ENCODE results near the gene TBC1D32.
"Not testable (repeated sequence)": the region's sequence is repeated elsewhere in the genome, so short reads cannot be mapped to it uniquely, and the experiment has no call there.

Gene TBC1D32

DNA sequence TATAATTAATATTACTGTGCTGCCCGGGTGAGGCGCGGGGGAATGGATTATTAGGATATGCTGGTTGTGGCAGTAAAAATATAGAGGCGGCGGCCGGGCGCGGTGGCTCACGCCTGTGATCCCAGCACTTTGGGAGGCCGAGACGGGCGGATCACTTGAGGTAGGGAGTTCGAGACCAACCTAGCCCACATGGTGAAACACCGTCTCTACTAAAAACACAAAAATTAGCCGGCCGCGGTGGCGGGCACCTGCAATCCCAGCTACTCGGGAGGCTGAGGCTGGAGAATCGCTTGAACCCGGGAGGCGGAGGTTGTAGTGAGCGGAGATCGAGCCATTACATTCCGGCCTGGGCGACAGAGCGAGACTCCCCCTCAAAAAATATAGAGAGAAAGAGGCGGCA, 586 bp downstream of the TBC1D32 start:
- DNase-seq (ENCODE audit: extremely low read depth in 1 of 2, low read depth in 1 of 2), result not testable (repeated sequence)

DNA sequence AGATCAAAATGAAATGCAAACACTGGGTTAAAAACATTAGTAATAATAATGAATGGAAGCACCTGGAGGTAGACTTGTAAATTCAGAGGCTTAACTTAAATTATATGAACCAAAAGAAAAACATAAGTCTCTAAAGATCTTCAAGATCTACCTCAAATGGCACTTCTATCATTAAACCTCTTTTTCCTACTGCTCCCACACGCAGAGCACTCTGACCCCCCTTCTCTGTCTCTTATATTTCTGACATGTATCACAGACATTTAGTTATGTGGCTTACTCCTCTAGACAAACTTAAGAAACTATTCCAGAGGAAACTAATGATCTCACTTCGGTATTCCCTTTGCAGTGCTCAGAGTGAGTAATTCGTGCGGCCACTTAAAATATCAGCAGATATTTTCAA, 1.1 kb downstream of the TBC1D32 start:
- no peak for DNase-seq (ENCODE audit: extremely low read depth in 1 of 2, low read depth in 1 of 2)

DNA sequence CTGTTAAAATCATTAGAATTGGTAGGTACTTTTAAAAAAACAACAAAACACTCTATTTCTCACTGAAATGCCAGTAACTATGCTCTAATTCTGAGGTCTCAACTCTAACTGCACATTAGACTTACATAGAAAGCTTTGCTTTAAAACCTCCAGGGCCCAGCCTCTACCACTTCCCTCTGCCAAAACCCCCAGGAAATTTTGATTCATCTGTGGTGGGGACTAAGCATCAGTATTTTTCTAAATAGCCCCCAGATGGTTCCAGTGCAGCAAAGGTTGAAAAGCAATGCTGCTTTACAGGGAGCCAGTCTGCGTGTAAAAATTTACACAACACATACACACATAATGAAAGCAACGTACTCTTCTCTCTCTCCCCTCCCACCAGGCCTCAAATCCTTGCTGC, 3.8 kb downstream of the TBC1D32 start:
- no peak for DNase-seq (ENCODE audit: extremely low read depth in 1 of 2, low read depth in 1 of 2)

DNA sequence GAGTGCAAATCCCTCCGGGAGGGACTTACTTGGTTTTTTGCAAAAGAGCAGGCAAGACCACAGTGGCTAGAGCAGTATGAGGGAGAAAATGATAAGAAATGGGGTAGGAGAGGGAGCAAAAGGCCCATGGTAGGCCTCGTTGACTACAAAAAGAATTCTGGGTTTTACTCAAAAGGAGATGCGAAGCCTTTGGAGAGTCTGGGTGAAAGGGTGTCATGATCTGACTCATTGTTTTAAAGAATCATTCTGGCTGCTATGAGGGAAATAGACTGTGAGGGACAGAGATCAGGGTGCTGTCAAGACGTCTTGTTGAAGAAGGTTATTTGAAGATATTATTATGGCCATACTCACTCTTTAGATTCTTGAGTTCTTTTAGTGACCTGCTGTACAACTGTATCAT, 13.0 kb downstream of the TBC1D32 start:
- DNase-seq (ENCODE audit: extremely low read depth in 1 of 2, low read depth in 1 of 2), result no peak

DNA sequence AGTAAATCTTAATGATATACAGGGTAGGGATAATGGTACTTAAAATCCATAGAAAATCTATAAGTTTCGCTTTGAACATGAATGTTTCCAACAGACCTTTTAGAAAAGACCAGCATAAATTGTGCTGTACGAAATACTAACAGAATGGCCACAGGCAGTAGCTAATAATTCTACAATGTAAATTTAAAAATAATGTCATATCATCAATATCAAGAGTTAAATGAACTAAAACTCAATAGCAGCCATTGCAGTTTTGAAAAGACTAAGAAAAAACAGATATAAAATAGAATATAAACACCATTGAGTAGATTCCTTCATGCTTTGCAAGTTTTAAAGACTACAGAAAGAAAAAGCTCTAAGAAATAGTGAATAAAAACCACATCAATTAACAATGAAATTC, 14.7 kb downstream of the TBC1D32 start:
- DNase-seq (ENCODE audit: extremely low read depth in 1 of 2, low read depth in 1 of 2), result no peak

DNA sequence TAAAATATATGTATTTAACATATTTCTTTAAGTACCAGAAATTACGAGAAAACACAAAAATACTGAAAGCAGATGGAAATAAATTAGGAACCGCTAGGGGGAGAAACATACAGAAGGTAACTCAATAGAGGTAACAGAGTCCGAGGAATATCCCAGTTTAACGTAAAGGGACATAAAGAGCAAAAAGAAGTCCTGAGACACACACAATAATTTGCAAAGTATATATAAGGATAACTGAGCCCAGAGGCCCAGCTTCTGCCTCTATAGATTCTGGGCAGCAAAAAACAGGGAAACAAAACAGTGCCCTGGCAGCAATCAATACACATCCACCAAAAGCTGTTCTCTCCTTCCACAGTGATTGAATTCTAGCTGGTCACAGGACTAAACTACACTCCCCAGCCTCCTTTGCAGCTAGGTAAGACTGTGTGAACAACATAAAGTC, 15.1 kb downstream of the TBC1D32 start:
- DNase-seq (ENCODE audit: extremely low read depth in 1 of 2, low read depth in 1 of 2), result no peak

DNA sequence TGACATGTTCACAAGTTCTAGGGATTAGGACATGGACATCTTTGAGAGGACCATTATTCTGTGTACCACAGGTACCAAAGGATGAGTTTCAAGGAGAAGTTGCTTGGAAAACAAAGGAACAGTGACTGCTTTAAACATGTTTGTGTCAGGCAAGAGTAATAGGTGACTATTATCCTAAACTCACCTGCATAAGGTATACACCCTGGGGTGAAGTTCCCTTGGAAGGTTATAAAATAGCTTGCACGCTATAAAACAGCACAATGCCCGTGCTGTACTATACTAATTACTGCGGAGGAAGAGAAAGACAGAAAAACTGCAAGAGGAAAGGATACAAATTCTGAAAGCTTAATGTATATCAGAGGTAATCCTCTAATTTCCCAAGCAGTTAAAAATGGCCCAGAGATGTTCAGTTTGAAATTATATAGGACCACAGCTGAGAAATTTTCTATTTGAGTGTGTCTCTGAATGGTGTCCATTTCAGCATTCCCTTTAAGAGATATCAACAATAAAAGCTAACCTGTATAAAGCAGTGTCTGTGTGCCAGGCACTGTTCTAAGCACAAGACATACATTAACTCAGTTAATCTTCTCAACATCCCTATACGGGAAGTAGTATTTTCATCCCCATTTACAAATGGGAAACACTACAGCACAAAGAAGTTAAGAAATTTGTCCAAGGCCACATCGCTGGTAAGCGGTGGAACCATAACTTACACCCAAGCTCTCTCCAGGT, 19.7 kb downstream of the TBC1D32 start:
- DNase-seq (ENCODE audit: extremely low read depth in 1 of 2, low read depth in 1 of 2), result no peak

DNA sequence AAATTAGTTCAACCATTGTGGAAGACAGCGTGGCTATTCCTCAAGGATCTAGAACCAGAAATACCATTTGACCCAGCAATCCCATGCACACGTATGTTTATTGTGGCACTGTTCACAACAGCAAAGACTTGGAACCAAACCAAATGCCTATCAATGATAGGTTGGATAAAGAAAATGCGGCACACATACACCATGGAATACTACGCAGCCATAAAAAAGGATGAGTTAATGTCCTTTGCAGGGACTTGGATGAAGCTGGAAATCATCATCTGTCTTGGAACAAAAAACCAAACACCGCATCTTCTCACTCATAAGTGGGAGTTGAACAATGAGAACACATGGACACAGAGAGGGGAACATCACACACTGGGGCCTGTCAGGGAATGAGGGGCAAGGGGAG, 22.5 kb downstream of the TBC1D32 start:
- not testable (repeated sequence) for DNase-seq (ENCODE audit: extremely low read depth in 1 of 2, low read depth in 1 of 2)

DNA sequence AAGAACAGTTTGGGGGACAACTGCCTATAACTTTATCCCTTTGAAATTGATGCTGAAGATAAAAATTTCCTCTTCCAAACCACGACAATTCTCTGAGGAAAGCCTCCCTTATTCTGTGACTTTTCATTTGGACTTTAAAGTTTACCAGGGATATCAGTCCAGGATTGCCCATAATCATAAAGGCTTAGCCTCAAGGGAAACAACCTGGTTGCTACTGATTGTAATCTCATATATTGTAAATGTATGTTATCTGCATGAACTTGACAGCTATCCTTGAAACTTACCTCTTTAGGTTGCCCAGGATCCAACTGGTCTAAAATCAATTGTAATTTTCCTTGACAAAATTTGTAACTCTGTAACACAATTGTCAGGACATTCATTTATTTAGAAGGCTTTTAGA, 23.8 kb downstream of the TBC1D32 start:
- DNase-seq (ENCODE audit: extremely low read depth in 1 of 2, low read depth in 1 of 2), result no peak

DNA sequence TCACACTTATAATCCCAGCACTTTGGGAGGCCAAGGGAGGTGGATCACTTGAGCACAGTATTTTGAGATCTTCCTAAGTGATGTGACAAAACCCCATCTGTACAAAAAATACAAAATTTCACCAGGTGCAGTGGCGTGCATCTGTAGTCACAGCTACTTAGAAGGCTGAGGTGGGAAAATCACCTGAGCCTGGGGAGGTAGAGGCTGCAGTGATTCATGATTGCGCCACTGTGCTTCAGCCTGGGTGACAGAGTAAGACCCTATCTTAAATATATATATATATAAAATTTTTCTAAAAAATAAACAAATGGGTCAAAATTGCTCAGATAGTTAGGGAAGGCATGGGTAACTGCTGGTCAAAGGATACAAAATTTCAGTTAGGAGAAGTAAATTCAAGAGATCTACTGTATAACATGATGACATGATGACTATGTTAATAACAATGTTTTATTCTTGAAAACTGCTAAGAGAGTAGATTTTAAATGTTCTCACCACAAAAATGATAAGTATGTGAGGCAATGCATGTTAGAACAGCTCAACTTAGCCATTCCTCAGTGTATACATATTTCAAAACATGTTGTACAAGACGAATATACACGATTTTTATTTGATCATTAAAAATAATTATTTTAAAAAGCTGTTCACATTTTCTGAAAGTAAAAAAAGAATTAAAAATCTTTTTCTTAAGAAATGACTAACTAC, 24.4 kb downstream of the TBC1D32 start:
- DNase-seq (ENCODE audit: extremely low read depth in 1 of 2, low read depth in 1 of 2), result no peak

DNA sequence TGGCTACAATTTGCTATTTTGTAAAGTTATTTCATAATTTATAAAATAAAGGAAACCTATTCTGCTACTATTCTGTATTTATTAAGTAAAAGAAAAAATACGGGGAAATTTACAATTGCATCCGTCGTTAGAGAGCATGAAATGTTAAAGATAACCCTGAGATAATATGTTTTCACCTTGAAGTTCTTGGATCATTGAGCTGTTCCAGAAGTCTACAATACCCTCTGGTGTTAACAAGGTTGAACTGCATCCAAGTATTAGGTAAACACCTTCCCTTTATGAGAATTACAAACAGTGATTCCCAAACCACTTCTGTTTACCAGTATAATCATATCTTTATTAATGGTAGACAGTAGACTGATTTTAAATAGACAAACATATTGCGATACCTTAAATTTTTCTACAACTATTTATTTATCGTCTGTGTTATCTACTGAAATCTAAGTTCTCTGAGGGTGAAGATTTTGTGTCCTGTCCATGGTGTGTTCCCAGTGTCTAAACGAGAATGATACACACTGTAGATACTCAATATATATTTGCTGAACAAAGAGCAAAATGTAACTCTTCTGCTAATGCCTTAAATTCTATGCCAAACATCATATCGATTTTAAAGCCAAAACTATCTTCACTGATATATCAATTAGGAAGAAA, 28.2 kb downstream of the TBC1D32 start:
- DNase-seq (ENCODE audit: extremely low read depth in 1 of 2, low read depth in 1 of 2), result no peak

DNA sequence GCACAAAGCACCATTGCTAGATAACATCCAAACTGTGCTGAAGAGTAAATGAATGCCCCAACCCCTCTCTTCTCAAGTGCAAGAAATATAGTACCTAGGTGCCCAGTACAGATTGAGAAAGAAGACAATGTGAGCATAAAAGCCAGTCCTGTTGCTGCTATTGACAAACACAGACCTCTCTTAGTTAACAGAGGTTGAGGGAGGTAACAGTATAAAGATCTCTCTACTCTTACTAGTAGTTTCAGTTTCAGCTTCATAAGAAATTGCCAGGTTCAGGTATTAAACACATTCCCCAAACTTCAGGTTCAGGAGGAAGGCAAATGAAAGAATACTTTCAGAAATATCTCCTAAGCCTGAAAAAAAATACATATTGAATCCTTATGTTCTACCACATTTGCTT, 31.4 kb downstream of the TBC1D32 start:
- DNase-seq (ENCODE audit: extremely low read depth in 1 of 2, low read depth in 1 of 2), result no peak

DNA sequence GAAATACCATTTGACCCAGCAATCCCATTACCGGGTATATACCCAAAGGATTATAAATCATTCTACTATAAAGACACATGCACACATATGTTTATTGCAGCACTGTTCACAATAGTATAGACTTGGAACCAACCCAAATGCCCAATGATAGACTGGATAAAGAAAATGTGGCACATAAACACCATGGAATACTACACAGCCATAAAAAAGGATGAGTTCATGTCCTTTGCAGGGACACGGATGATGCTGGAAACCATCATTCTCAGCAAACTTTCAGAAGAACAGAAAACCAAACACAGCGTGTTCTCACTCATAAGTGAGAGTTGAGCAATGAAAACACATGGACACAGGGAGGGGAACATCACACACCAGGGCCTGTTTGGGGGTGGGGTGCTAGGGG, 33.1 kb downstream of the TBC1D32 start:
- not testable (repeated sequence) for DNase-seq (ENCODE audit: extremely low read depth in 1 of 2, low read depth in 1 of 2)

DNA sequence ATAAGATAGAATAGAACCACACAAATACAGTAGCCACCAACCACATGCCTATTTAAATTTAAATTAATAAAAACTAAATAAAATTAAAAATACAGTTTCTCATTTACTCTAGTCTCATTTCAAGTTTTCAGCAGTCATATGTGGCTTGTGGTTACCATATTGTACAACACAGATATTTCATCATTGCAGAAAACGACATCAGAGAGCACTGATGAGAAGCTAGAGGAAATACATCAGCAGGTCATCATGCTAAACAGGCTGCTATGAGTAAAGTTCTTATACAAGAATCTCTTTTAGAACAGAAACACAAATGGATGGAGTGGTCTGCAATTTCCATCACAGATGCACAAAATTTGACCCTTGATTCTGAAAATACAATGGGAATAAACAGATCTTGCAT, 36.6 kb downstream of the TBC1D32 start:
- DNase-seq (ENCODE audit: extremely low read depth in 1 of 2, low read depth in 1 of 2), result no peak

DNA sequence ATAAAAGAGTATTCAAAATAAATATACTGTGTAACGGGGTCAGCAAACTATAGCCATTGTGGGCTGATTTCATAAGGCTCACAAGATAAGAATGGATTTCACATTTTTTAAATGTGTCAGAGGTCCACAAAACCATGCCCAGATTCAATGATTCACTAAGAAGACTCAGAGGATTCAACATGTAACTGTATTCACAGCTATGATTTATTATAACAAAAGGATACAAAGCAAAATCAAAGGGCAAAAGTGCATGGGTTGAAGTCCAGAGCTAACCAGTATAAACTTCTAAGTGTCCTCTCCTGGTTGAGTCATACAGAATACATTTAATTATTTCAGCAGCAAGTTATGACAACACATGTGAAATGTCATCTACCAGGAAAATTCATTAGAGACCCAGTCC, 49.2 kb downstream of the TBC1D32 start:
- no peak for DNase-seq (ENCODE audit: extremely low read depth in 1 of 2, low read depth in 1 of 2)

DNA sequence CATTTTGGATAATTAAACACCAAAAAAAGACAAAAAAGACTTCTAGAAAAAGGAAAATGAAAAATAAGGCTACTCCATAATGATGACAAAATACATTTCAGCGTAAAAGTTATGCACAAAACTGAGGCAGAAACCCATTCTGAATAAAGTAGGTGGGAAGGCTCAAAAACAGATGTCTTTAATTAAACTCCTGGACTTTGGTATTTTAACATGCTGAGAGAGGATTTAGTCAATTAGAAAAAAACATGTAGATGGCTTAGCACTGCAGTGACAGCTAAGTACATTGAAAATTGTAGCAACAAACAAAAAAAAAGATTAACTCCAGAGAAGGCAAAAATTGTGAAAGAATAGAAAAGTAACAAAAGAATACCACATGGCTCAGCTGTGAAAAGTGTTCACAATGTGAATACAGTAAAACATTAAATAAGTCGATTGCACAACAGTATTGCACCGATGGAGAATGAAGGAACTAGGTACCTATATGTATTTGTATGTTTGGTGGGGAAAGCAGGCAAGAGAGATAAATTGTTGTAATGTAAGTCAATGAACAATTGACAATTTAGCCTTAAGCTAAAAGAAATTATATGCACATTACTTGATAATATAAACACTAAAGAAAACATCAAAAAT, 59.5 kb downstream of the TBC1D32 start:
- DNase-seq (ENCODE audit: extremely low read depth in 1 of 2, low read depth in 1 of 2), result no peak

DNA sequence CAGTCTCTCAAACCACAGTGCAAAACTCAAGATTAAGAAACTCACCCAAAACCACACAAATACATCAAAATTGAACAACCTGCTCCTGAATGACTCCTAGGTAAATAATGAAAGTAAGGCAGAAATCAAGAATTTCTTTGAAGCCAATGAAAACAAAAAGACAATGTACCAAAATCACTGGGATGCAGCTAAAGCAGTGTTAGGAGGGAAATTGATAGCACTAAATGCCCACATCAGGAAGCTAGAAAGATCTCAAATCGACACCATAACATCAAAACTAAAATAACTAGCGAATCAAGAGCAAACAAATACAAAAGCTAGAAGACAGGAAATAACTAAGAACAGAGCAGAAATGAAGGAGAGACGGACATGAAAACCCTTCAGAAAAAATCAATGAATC, 70.5 kb downstream of the TBC1D32 start:
- DNase-seq (ENCODE audit: extremely low read depth in 1 of 2, low read depth in 1 of 2), result no peak

DNA sequence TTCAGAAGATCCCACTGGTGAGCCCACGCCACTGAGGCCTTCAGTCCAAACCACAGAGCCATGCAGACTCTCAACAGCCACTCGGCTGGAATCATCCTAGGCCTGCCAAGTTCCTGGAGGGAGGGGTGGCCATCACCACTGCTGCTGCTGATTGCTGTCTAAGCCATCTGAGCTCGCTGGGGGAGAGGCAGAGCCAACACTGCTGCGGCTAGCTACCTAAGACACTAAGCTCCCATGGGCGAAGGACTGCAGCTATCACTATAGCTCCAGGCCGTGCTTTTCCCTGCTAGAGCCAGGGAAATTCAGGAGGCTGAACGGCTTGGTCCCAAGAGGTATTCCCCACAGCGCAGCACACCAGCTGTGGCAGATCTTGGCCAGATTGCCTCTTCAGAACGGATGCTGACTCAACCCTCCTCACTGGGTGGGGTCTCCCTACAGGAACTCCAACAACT, 73.6 kb downstream of the TBC1D32 start:
- DNase-seq (ENCODE audit: extremely low read depth in 1 of 2, low read depth in 1 of 2), result no peak

DNA sequence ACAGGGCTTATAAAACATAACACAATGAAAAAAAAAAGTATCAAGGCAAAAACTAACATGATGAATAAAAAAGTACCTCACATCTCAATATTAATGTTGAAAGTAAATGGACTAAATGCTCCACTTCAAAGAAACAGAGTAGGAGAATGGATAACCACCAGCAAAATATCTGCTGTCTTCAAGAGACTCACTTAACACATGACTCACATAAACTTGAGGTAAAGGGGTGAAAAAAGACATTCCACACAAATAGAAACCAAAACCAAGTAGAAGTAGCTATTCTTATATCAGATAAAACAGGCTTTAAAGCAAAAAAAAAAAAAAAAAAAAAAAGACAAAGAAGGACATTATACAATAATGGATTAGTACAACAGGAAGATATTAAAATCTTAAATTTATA, 86.9 kb downstream of the TBC1D32 start:
- no peak for DNase-seq (ENCODE audit: extremely low read depth in 1 of 2, low read depth in 1 of 2)

DNA sequence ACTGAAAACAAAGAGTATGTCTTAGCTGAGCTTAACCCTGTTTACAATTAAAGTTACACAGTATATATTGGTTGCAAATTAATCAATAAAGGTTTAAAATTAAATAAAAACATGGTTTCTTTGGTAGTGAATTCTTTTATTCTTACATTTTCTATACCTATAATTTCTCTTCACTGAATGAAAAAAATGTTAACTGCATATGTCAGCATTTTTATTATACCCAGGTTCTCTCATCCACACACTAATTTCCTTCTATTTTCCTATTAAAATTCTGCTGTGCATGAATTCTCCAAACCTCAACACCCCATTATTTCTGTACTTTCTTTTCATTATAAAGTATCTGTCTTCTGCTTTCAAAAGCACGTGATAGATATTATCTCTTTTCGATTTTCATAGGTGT, 91.9 kb downstream of the TBC1D32 start:
- DNase-seq (ENCODE audit: extremely low read depth in 1 of 2, low read depth in 1 of 2), result no peak

DNA sequence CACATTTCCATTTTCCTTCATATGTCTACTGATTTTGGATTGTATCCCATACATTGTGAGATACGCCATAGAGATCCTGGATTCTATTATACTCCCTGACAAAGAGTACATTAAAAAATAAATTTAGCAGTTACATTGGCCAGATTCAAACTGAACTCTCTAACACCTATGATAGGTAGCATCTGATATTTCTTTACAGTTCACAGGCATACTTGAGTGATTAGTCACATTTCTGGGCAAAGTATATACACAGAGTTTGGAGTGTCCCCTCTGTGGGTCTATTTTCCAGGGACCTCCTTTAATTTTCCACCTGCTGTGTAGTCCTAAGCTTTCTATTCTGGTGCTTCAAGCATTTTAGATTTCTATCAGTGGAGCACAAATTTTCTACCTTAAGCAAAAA, 96.4 kb downstream of the TBC1D32 start:
- no peak for DNase-seq (ENCODE audit: extremely low read depth in 1 of 2, low read depth in 1 of 2)

DNA sequence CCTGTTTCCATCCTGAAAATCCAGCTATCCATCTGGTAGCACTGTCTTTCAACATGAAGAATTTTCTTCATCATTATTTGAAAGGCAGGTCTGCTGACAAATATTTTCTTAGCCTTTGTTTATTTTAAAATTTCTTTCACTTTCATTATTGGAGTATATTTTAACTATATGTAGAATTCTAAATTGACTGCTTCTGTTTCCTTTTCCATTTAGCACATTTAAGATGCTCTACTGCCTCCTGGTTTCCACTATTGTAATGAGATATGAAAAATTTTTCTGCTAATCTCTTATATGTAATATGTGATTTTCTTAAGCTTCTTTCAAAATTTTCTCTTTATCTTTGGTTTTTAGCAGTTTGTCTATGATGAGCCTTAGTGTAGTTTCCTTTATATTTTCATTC, 97.3 kb downstream of the TBC1D32 start:
- DNase-seq (ENCODE audit: extremely low read depth in 1 of 2, low read depth in 1 of 2), result no peak
